Subcutaneous abdominal adipose tissue (tissue), 5 donors: Measurements from ENCODE around the gene LRRTM4.

Experiments used
- H3K27ac ChIP-seq: one replicate; pipeline ENCODE4 v1.7.0; 2013; ENCODE audit warnings: low read depth, mild to moderate bottlenecking, inconsistent platforms, low read length, moderate library complexity
- H3K27me3 ChIP-seq, 5 donors: one replicate each; pipeline ENCODE4 v1.7.0; 2013; ENCODE audit warnings: low read length in 5 of 5, inconsistent platforms in 1 of 5; ENCODE audit not compliant: control insufficient read depth in 5 of 5, insufficient read depth in 4 of 5
- H3K36me3 ChIP-seq, 5 donors: one replicate each; pipeline ENCODE4 v1.7.0; 2013; ENCODE audit warnings: low read length in 5 of 5; ENCODE audit not compliant: control insufficient read depth in 5 of 5, insufficient read depth in 5 of 5
- H3K4me1 ChIP-seq, 5 donors: one replicate each; pipeline ENCODE4 v1.7.0; 2013; ENCODE audit warnings: low read length in 5 of 5, mild to moderate bottlenecking in 3 of 5, moderate library complexity in 1 of 5; ENCODE audit not compliant: control insufficient read depth in 5 of 5, insufficient read depth in 5 of 5
- H3K4me3 ChIP-seq, 5 donors: one replicate each; pipeline ENCODE4 v1.7.0; 2013; ENCODE audit warnings: low read length in 5 of 5, low read depth in 1 of 5
- H3K9ac ChIP-seq, 5 donors: one replicate each; pipeline ENCODE4 v1.7.0; 2013; ENCODE audit warnings: low read length in 5 of 5, mild to moderate bottlenecking in 4 of 5, moderate library complexity in 3 of 5
- H3K9me3 ChIP-seq, 5 donors: one replicate each; pipeline ENCODE4 v1.7.0; 2013; ENCODE audit warnings: low read length in 5 of 5; ENCODE audit not compliant: control insufficient read depth in 5 of 5
- donor health status: healthy.
- donor health status: healthy.
- donor health status: healthy.
- donor health status: healthy.
- donor health status: healthy.

LRRTM4 gene

GRCh38 chr2:76870581-76870980 is 651.6 kb downstream of the LRRTM4 start:
- no peaks in the 10 kb centered on the region for H3K27me3 ChIP-seq
- no peaks in the 10 kb centered on the region for H3K4me1 ChIP-seq
- no peaks in the 10 kb centered on the region for H3K9me3 ChIP-seq
- no peaks in the 10 kb centered on the region for H3K36me3 ChIP-seq
- H3K4me3 ChIP-seq, result no peak overlapping the region
- H3K27ac ChIP-seq, result no peak overlapping the region
- no peak overlapping the region for H3K9ac ChIP-seq

DNA sequence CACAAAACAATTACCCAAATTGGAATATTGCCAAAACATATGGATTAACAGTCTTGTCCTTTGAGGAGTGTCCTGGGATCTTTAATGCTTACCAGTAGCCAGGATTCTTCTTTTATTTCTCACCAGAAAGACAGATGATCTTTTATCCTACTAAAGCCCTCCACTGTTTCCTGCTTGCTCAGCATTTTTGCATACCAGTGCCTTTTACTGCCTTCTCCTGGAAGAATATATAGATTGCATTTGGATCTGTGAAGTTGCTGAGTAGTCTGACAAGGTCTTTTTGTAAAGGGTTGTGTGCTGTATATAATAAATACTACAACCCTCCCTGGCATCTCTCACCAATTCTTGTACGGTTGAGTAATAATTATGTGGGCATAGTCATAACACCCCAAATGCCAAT is 652.2 kb downstream of the LRRTM4 start:
- no peaks in the 10 kb centered on the region for H3K36me3 ChIP-seq
- no peaks in the 10 kb centered on the region for H3K4me1 ChIP-seq
- H3K4me3 ChIP-seq, result no peak overlapping the region
- H3K9ac ChIP-seq, result no peak overlapping the region
- no peaks in the 10 kb centered on the region for H3K9me3 ChIP-seq
- no peak overlapping the region for H3K27ac ChIP-seq
- no peaks in the 10 kb centered on the region for H3K27me3 ChIP-seq

- H3K36me3 ChIP-seq, result no peaks in the 10 kb centered on the region
- no peak overlapping the region for H3K9ac ChIP-seq
- H3K4me1 ChIP-seq, result no peaks in the 10 kb centered on the region
- H3K27me3 ChIP-seq, result no peaks in the 10 kb centered on the region
- H3K4me3 ChIP-seq, result no peak overlapping the region
- no peaks in the 10 kb centered on the region for H3K9me3 ChIP-seq
- H3K27ac ChIP-seq, result no peak overlapping the region
Measured at GRCh38 chr2:76867854-76868253, 654.3 kb downstream of the LRRTM4 start.

GRCh38 chr2:76866464-76866863 is 655.7 kb downstream of the LRRTM4 start:
- H3K4me3 ChIP-seq, result no peak overlapping the region

DNA sequence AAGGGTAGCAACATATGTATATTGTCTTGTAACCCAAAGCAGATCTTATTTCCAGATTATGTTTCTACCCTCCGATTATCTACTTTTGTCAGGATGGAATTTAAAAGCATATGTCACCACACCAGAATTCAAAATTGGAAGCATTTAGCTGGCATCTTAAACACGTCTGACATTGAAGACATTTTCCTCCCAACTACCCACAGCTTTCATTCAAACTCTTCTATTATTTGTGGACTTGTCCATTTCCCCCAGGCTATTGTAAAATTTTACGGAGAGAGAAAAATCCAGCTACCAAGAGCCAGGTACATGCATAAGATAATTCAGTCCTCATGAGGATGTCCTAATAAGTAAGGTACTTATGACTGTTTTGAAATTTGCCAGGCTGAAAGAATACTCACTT is 659.3 kb downstream of the LRRTM4 start:
- H3K9me3 ChIP-seq, result no peaks in the 10 kb centered on the region
- no peak overlapping the region for H3K27ac ChIP-seq
- H3K4me1 ChIP-seq, result no peaks in the 10 kb centered on the region
- H3K9ac ChIP-seq, result no peak overlapping the region
- no peaks in the 10 kb centered on the region for H3K27me3 ChIP-seq
- no peaks in the 10 kb centered on the region for H3K36me3 ChIP-seq
- no peak overlapping the region for H3K4me3 ChIP-seq

More at GRCh38 chr2:76866464-76866863, 655.7 kb downstream of the LRRTM4 start:
- H3K36me3 ChIP-seq, result no peaks in the 10 kb centered on the region
- H3K4me1 ChIP-seq, result no peaks in the 10 kb centered on the region
- no peaks in the 10 kb centered on the region for H3K27me3 ChIP-seq
- H3K9me3 ChIP-seq, result no peaks in the 10 kb centered on the region
- no peak overlapping the region for H3K9ac ChIP-seq
- H3K27ac ChIP-seq, result no peak overlapping the region

- no peaks in the 10 kb centered on the region for H3K9me3 ChIP-seq
- no peaks in the 10 kb centered on the region for H3K4me1 ChIP-seq
- H3K4me3 ChIP-seq, result no peak overlapping the region
- H3K27me3 ChIP-seq, result no peaks in the 10 kb centered on the region
- no peaks in the 10 kb centered on the region for H3K36me3 ChIP-seq
- H3K9ac ChIP-seq, result no peak overlapping the region
- no peak overlapping the region for H3K27ac ChIP-seq
Measured at GRCh38 chr2:76861708-76862107, 660.5 kb downstream of the LRRTM4 start.

GRCh38 chr2:76851000-76851399 is 671.2 kb downstream of the LRRTM4 start:
- H3K9ac ChIP-seq, result no peak overlapping the region
- H3K27ac ChIP-seq, result no peak overlapping the region
- H3K4me1 ChIP-seq, result no peaks in the 10 kb centered on the region
- H3K4me3 ChIP-seq, result no peak overlapping the region
- H3K27me3 ChIP-seq, result no peaks in the 10 kb centered on the region
- H3K9me3 ChIP-seq, result no peaks in the 10 kb centered on the region
- no peaks in the 10 kb centered on the region for H3K36me3 ChIP-seq

- no peak overlapping the region for H3K27ac ChIP-seq
- H3K9ac ChIP-seq, result no peak overlapping the region
- H3K4me1 ChIP-seq, result no peaks in the 10 kb centered on the region
- H3K4me3 ChIP-seq, result no peak overlapping the region
- no peaks in the 10 kb centered on the region for H3K9me3 ChIP-seq
- no peaks in the 10 kb centered on the region for H3K27me3 ChIP-seq
- no peaks in the 10 kb centered on the region for H3K36me3 ChIP-seq
Measured at GRCh38 chr2:76849086-76849485, 673.1 kb downstream of the LRRTM4 start.

DNA sequence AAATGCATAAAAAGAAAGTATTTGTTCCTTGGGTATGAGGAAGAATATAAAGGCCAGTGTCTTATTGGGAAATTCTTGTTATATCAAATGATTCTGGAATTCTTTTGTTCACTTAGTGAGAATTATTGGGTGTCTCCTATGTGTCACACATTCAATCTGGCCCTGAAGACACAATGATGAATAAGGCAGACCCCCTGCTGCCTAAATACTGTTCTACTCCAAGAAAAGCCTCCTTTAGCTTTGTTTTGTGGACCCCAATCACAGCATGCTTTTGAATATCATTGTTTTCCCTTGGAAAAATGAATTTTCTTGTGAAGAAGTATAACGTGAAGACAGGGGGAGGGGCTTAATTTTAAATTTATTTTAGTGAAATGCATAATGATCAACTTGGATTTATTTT is 682.4 kb downstream of the LRRTM4 start:
- no peak overlapping the region for H3K27ac ChIP-seq
- H3K27me3 ChIP-seq, result no peaks in the 10 kb centered on the region

GRCh38 chr2:76829374-76830234 is 692.6 kb downstream of the LRRTM4 start:
- Histone ChIP-seq H3K4me3 (no peak overlapping the region), H3K27me3 (no peaks in the 10 kb centered on the region), H3K9ac (no peak overlapping the region), H3K4me1 (no peaks in the 10 kb centered on the region), H3K27ac (no peak overlapping the region), H3K9me3 (no peaks in the 10 kb centered on the region), H3K36me3 (no peaks in the 10 kb centered on the region)

More for the DNA sequence above, 682.4 kb downstream of the LRRTM4 start:
- Histone ChIP-seq H3K9me3 (no peaks in the 10 kb centered on the region), H3K36me3 (no peaks in the 10 kb centered on the region), H3K4me3 (no peak overlapping the region), H3K9ac (no peak overlapping the region), H3K4me1 (no peaks in the 10 kb centered on the region)
